NCI-H1694 treated with DMSO at 0.1 percent for 48 hours (cell line): ENCODE data around the gene NAT16.
"Not testable (repeated sequence)": the region's sequence is repeated elsewhere in the genome, so short reads cannot be mapped to it uniquely, and the experiment has no call there.

Experiments used
- DNase-seq: peaks from one replicate; lab custom pipeline; 2025; lab: John Stamatoyannopoulos, UW

Gene NAT16

DNA sequence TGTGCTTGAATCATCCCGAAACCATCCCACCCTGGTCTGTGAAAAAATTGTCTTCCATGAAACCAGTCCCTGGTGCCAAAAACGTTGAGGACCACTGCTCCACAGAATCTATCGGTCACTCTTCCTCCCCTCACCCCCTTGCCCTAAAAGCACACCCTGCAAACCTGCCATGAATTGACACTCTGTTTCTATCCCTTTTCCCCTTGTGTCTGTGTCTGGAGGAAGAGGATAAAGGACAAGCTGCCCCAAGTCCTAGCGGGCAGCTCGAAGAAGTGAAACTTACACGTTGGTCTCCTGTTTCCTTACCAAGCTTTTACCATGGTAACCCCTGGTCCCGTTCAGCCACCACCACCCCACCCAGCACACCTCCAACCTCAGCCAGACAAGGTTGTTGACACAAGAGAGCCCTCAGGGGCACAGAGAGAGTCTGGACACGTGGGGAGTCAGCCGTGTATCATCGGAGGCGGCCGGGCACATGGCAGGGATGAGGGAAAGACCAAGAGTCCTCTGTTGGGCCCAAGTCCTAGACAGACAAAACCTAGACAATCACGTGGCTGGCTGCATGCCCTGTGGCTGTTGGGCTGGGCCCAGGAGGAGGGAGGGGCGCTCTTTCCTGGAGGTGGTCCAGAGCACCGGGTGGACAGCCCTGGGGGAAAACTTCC lies 54.0 kb downstream of the NAT16 start:
- no peak for DNase-seq

- DNase-seq, result no peak
Measured at GRCh38 chr7:101124376-101125056, 55.6 kb downstream of the NAT16 start.

- no peak for DNase-seq
Measured at GRCh38 chr7:101123703-101124068, 56.4 kb downstream of the NAT16 start.

- no peak for DNase-seq
Measured at GRCh38 chr7:101122933-101123702, 57.0 kb downstream of the NAT16 start.

DNA sequence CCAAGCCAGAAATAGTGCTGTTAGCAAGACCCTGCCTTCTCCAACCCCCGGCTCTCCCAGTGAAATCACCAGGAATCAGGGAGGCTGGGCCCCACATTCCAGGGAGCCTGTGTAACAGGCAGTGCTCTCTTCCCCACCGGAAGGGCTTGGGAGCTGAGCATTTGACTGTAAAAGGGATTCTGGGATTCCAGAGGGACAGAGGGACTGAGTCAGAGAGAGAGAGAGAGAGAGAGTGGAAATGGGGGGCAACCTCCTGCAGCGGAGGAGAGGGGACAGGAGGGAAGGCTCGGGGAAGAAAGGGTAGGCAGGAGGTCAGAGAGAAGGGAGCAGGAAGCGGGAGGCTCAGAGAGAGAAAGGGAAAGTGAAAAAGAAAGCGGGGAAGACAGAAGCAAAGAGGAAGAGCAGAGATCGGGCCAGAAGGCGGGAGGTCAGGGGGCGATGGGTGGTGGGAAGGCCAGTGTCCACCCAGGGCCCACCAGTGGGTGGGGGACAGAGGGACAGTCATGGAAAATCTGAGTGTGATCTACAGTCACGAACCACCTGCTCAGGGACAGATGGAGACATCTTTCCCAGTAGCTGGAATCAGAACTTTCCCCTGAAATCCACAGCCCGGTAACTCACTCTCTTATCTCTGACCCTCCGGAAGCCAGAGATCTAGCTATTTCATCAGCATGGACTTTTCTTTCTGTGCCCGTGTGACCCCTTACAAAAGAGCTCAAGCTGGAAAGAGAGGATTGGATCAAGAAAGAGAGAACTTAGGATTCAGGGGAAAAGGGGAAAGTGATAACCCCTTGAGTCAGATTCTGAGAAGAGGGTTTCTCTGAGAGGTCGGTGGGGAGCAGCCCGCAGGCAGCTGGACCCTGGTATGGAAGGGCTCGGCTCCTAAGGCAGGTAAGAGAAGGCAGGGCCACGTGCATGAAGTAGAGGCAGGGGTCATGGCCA lies 57.8 kb downstream of the NAT16 start:
- no peak for DNase-seq

GRCh38 chr7:101121631-101121990 lies 58.5 kb downstream of the NAT16 start:
- not testable (repeated sequence) for DNase-seq
